Fibroblast of mammary gland (primary cell): ENCODE results near the gene CYB5A.

Experiments
- DNase-seq: peaks from one replicate; pipeline ENCODE4 v3.0.0-alpha.2; 2010; ENCODE audit warnings: low read depth
- H3K4me3 ChIP-seq: 2 replicates; pipeline ENCODE4 v1.5.1; 2011; ENCODE audit warnings: low read depth, mild to moderate bottlenecking, low read length, moderate library complexity; ENCODE audit not compliant: control insufficient read depth
- CTCF ChIP-seq: conservative IDR thresholded peaks from 2 replicates; pipeline ENCODE4 v1.5.1; 2011; ENCODE audit warnings: low read depth, low read length, inconsistent platforms; ENCODE audit not compliant: control insufficient read depth, insufficient read depth

The CYB5A gene

DNA sequence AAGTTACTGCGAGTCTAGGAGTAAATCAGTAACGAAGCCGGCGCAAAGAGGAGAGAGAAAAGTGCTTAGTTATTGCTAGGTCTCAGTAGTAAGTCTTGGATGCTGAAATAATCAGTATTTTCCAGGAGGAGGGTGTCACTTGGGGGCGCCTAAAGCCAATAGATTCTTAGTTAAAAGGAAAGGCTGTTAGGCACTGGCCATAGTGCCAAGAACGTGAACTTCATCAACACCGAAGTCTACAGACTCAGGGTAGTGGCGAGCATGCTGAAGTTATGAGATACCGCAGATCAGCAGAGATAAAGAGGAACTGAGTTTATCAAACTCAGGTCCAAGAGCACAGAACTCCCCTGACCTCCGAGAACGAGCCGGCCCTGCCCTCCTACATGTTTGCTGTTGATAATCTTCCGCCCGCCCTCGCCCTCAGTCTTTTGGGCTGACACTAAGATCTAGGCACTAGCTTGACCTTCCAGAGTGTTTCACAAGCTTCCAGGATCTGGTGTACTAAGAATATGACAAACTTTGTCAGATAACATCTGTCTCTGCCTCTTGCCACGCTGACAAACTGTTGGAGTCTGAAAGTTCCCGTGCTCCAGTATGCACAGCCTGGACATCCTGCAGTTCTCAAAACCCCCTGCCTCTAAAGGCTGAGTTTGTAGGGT is 49.2 kb downstream of the CYB5A start:
- TF ChIP-seq CTCF = peak; percentile 10
- DNase-seq = peak; percentile 48
- no peak overlapping the region for H3K4me3 ChIP-seq

- TF ChIP-seq CTCF = no peak
- H3K4me3 ChIP-seq = no peak overlapping the region
- no peak for DNase-seq
These were observed 49.8 kb downstream of the CYB5A start for GRCh38 chr18:74241970-74242369.

- no peak for DNase-seq
- TF ChIP-seq CTCF = no peak
- H3K4me3 ChIP-seq = no peak overlapping the region
These were observed 50.3 kb downstream of the CYB5A start for GRCh38 chr18:74241426-74241825.

GRCh38 chr18:74239567-74239966 is 52.2 kb downstream of the CYB5A start:
- no peak overlapping the region for H3K4me3 ChIP-seq
- no peak for DNase-seq
- no peak for TF ChIP-seq CTCF

GRCh38 chr18:74234326-74235171 is 57.2 kb downstream of the CYB5A start:
- peak; percentile 97 for DNase-seq
- no peak for TF ChIP-seq CTCF
- H3K4me3 ChIP-seq = no peak overlapping the region

DNA sequence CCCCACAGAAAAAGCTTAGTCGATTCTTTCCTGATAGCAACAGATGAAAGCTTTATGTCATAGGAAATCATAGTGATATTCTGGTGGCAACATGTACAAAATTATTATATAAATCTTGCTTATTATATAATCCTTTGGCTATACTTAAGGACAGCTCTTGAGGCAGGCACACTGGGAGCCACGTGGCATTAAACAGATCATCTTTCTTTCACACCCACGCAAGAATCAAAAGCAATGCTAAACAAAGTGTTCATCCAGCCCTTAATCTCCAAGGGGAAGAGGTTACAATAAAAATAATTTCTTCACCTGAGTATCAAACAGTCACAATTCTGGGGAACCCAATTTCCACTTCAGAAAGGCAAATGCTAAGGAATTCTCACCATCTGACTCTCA is 57.8 kb downstream of the CYB5A start:
- H3K4me3 ChIP-seq = no peak overlapping the region
- TF ChIP-seq CTCF = no peak
- no peak for DNase-seq
